Dedifferentiated amniotic fluid mesenchymal stem cell (primary cell): ENCODE data around the gene CHPF.

Source experiments
- DNase-seq: peaks from one replicate; pipeline ENCODE4 v3.0.0-alpha.2; 2016; ENCODE audit errors: extremely low spot score

Gene CHPF

GRCh38 chr2:219496825-219497494, 46.6 kb downstream of the CHPF start:
- no peak for DNase-seq

- DNase-seq, result no peak
Observed at GRCh38 chr2:219496247-219496824, 47.3 kb downstream of the CHPF start.

DNA sequence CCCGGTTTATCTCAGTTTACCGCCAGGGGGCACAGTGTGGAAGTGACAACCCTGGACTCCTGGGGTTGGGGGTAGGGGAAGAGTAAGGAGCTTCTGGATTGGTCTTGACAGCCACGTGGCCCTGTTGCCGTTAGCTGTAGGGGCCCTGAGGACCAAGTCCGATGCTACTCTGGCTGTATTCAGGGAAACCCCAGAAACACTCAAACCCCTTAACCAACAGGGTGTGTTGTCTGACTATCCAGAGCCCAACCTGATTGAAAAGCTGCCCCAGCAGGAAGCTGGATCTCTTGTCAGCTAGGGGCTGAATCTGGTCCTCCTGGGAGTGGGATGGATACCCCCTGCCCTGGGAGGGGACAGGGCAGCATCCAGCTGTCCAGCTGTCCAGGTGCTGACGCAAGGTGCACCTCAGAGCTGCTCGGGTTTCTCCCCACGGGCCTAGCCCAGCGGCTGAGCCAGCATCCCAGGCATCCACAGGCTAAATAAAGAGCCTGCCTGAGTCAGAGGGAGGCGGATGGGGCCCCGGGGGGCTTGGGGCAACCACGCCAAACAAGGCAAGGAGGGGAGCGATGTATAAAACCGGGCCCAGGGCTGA, 48.0 kb downstream of the CHPF start:
- peak; percentile 62 for DNase-seq

DNA sequence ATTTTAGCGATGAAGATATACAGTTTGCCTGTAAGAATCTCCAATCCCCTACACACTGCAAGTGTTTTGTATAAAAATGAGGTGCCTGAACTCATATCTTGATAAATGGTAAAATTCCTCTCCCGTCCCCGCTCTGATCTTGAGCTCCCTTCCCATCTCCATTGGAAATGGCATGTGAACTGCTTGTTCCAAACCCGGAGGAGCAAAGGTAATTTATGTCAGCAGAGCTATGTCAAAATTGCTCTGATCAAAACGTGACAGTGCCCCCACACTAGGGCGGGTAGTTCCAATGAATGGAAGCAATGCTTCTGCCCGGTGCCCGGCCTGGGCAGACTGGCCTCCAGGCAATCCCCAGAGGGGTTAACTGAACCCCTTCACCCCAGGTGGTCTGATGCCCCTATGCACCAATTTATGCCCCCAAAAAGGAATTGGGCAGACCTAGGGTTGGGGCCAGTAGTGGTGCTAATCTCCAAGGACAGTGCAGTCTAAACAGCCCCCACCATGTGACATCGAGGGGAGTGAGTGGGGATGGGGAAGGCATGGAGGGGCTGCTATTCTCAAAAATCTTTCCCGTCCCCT, 48.6 kb downstream of the CHPF start:
- no peak for DNase-seq

DNA sequence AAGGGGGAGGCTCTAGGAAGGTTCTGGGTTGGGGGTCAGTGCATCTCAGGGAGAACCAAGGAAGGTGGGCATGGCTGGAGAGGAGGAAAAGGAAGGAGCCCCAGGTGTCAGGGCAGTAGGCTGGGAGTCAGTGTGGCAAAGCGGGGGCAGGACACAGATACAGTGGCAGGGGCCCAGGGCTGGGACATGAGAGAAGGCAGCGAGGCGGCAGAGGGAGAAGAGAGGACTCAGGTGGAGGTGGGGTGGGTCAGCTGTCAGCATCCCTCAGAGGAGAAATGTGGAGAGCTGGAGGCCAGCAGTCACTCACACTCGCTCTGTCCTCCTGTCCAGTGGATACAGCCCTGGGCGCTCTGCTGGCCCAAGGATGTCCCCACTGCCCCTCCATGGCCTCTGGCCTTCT, 50.5 kb downstream of the CHPF start:
- DNase-seq, result no peak

GRCh38 chr2:219492575-219492974, 51.0 kb downstream of the CHPF start:
- DNase-seq, result no peak

GRCh38 chr2:219491278-219491963, 52.2 kb downstream of the CHPF start:
- no peak for DNase-seq

DNA sequence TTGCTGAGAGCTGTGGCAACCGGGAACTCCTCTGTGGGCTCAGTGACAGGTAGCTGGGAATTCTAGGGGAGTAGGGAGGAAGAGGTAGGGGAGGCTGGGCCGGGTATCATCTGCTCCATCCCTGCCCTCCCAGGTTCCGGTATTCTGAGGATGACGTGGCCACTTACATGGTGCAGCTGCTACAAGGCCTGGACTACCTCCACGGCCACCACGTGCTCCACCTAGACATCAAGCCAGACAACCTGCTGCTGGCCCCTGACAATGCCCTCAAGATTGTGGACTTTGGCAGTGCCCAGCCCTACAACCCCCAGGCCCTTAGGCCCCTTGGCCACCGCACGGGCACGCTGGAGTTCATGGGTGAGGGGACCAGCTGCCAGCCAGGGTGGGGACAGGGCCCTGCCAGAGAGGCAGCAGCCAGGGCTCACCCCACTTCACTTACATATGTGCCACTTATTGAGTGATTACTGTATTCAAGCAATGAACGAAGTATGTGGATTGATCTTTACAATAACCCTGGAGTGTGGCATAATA, 52.9 kb downstream of the CHPF start:
- no peak for DNase-seq

DNA sequence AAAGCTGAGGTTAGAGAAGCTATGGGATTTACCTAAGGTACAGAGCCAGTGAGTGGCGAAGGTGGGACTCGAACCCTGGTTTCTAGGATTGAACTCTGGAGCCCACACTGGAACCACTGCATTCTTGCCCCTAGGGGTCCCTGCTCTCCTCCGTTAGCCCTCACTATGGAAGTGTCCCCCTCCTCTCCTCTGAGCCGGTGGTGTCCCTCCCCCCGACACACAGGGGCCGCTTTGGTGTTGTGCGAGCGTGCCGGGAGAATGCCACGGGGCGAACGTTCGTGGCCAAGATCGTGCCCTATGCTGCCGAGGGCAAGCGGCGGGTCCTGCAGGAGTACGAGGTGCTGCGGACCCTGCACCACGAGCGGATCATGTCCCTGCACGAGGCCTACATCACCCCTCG, 53.4 kb downstream of the CHPF start:
- DNase-seq, result no peak

DNA sequence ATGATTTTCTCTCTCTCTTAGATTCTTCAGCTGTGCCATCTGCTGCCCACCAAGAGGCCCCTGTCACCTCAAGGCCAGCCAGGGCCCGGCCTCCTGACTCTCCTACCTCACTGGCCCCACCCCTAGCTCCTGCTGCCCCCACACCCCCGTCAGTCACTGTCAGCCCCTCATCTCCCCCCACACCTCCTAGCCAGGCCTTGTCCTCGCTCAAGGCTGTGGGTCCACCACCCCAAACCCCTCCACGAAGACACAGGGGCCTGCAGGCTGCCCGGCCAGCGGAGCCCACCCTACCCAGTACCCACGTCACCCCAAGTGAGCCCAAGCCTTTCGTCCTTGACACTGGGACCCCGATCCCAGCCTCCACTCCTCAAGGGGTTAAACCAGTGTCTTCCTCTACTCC, 54.3 kb downstream of the CHPF start:
- DNase-seq, result no peak
